Middle frontal gyrus (tissue), 1 donor: Measurements from ENCODE around the gene IGFBP6.
"Not testable (repeated sequence)": the region's sequence is repeated elsewhere in the genome, so short reads cannot be mapped to it uniquely, and the experiment has no call there.

Experiments
- DNase-seq: peaks from one replicate; pipeline ENCODE4 v3.0.0-alpha.2; 2015; ENCODE audit warnings: low spot score; ENCODE audit errors: extremely low spot score

IGFBP6 gene

DNA sequence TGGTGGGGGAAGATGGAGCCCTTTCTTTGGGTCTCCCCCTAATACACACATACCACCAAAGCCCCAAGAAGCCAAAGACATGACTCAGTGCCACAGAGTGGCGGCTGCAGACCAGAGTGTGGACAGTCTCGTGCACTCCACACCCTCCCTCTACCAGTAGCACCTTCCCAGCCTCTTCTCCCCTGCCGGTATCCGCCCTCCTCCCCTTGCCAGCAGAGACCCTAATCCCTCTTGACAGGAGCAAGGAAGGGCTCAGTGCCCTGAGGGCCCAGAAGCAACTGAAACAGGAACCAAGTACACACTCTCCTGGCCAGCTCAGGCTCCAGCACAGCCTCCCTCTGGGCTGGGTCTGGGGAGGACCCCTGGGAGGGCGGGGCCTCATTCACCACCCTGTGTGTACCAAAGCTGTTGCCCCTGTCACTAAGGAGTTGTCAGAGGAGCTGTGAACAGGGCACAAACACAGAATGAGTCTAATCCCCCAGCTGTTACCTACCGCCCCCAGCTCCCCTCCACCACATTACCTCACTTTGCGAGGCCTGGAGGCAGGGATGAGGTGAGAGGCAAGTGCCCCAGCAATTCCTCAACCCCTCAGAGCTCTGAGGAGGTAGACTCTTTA, 26.5 kb upstream of the IGFBP6 start:
- DNase-seq, result no peak

DNA sequence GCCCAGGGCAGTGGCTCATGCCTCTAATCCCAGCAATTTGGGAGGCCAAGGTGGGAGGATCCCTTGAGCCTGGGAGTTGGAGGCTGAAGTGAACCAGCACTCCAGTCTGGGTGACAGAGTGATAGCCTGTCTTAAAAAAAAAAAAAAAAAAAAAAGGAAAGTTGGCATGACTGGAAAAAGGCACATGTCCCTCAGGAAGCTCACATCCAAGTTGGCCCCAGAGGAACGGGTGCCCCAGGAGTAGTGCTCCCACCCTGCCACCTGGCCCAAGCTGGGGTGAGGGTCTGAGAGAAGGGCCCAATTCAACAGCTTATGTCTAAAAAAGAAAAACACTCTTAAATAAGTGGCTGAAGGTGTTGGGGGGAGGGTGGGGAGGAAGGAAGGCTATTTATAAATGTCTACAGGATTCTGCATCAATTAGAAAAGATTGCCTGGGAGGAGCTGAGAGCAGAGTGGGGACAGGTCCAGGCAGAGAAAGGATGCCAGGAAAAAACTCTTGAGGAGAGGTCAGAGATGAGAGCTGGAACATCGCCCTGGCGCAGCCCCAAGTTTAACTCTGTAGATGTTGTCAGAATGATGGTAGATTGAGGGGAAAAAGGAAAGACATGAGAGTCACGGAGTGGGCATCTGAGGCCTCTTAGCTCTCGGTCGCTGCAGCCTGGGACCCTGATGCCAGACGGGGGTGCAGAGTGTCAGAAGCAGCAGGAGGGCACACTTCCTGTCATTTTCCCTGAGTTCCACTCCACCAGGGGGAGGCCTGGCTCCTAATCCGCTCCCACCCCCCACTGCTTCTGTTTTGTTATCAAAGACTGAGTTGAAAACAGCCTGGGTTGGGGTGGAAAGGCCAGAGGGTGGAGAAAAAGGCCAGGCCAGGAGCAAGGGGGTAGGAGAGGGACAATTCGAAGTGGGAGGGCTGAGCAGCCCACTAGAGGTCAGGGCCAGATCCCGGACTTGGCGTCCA, 25.6 kb upstream of the IGFBP6 start:
- DNase-seq, result no peak

DNA sequence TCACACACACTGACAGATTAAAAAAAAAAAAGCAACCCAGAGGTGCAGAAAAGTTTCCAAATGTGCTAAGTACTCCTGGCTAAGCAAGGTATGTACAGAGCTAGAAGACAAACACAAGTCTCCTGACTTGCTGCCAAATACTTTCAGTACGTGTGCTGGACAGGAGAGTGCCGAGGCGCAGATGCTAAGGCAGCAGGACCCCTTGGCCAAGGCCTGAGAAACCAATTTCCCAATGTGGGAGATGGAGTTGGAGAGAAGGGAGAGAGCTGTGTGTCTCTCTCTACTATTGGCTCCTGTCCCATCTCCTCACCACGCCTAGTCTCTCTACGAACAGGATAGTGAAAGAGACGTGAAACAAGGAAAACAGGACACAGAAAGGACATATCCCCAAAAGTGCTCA, 23.6 kb upstream of the IGFBP6 start:
- DNase-seq, result no peak

DNA sequence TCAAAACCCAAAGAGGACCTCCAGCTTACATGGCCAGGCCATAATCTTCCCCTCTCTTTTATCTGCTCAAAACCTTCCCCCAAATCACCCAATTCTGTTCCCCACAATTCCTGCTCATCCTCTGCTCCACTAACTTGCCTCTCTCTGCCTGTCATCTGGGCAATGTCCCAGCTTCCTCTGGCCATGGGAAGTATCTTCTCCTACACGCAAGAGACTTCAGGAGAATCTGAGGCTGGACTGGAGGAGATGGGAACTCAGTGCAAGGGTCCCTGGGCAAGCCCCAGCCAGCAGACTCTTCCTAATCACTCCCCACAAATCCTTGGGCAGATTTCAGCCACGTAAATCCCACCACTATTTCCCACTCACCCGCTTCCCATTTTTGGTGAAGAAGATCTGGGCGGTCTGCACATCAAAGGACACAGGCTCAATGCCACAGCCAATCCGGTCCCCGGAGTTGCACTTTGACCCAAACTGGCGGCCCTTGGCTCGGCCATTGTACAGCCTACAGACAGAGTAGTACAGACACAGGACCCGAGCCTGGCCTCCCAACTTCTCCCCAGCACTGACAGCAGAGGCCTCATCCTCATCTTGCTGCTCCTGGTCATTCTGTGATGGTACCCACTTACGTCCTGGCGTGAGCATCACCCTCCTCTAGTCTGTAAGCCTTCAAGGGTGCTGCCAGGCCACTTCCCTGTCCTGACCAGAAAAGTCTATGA, 23.0 kb upstream of the IGFBP6 start:
- no peak for DNase-seq

DNA sequence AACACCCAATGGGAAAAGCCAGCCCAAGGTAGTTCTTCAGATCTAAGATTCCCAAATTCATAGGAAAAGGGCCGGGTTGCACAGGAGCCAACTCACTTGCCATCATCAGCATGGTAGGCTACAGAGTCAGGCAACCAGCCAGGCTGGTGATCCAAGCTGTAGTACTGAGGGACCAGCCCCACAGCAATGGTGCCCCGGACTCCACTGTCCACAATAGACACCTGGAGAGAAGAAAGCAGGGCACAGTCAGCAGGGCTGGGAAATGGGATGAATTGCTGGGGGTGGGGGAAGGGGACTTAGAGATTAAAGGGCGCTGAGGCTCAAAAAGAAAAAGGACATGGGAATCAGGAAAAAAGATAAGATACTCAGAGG, 22.5 kb upstream of the IGFBP6 start:
- no peak for DNase-seq

DNA sequence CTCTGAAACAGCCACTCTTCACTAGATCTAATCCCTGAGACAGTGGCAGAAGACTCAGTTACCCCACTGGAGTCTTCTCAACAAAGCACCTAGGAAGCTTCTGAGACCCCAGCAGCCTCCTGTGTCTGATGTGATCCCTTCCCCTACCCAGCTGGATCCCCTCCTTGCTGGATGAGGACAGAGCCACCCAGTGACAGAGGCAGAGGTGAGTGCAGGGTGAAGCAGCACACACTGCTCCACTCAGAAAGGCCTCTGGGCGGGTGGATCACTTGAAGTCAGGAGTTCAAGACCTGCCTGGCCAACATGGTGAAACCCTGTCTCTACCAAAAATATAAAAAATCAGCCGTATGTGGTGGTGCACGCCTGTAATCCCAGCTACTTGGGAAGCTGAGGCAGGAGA, 21.0 kb upstream of the IGFBP6 start:
- DNase-seq, result no peak

DNA sequence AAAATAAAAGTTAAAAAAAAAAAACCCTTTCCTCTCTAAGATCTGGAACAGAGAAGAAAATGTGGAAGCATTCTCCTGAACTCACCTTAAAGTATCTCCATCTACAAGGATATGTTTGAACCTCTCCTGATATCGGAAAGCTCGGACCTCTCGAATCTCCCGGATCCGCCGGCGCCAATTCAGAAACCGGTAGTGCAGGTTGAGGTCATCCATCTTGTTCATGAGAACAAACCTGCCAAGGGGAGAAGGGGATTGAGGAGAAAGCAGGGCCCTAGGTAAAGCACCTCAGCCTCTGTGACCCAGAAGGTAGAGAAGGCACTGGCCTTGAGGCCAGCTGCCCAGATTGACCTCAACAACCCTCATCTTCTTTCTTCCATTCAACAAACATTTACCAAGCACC, 20.4 kb upstream of the IGFBP6 start:
- DNase-seq, result no peak

DNA sequence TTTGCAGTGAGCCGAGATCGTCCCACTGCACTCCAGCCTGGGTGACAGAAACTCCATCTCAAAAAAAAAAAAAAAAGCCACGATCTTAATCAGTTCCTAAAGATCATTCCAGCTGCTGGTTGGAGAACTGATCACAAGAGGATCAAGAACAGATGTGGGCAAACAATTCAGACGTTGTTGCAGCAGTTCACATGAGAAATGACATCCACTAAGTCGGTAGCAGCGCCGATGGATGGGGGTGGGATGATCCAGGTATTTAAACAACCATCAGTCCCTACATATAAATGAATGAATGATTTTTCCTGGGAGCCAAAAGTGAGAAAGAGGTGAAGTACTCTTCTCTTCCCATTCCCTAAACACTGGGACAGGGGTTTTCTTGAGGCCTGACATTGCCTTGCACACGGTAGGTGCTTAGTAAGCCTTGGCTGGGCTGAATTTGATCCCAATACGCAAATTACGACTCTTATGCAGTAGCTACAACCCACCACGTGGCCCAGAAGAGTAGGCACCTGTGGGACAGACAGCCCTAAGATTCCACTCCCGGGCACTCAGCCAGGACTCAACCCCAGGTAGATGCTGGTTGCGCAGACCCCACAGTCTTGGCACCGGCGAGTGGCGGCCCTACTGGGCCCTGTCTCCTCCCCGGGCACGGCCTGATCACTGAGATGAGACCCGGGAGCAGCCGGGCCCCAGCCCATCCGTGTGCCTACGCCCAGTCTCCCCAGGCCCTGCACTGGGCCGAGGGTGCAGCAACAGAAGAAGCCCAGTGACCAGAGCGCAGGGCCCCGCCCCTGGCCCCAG, 18.8 kb upstream of the IGFBP6 start:
- no peak for DNase-seq

DNA sequence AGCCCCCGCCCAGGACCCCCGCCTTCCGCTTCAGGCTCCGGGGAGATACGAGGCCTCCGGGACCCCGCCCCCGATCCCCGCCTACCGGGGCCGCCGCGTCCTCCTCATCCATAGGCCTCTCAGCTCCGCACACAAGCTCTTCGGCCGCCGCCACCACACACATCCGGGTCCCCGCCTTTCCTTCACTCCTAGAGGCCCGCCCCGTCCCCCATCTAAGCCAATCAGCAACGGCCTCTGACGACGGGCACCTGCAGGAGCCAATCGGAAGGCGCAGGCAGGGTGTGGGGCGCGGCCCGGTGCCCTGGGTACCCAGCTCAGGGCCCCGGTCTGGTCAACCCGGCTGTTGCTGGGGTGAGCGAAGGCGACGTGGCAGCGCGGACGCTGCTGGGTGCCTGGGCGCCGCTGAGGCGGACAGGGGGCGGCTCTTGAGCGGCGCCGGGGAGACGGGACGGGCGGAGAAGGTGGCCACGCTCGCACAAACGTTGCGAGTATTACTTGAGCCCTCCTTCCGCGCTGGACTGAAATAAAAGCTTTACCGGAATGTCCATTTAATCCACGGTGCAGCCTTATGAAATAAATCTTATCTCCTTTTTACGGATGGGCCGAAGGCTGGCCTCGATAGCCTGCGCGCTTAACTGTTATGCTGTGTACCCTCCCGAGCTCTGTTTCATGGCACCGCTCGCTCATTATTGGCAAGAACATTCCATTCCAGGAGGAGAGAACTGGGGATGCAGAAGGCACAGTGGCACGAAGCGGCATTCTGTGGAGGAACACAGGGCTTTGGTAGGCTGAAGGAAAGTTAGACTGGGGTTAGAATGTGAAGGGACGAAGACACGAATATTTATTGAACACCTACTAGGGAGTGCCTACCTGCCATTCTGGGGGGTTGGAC, 18.0 kb upstream of the IGFBP6 start, which contains the start of gene SPRYD3:
Gene SPRYD3 (minus strand): TSS at position 165 of the 892 bp plus-strand sequence. CDS start 57 bp downstream, at position 108.
- DNase-seq, result peak; percentile 97

DNA sequence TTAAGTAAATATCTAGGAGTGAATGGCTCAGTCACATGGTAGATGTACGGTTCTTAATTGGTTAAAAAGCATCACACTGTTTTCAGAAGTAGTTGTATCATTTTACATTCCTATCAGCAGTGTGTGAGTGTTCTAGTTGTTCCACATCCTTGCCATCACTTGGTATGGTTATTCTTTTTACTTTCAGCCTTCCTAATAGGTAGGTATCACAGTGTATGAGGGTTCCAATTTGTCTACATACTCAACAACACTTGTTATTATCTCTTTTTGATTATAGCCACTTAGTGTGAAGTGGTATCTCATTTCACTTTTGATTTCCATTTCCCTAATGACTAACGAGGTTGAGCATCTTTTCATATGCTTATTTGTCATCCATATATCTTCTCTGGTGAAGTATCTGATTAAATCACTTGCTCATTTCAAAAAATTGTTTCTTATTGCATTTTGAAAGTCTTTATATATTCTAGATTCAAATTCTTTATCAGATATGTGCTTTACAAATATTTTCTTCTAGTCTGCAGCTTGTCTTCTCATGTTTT, 14.8 kb upstream of the IGFBP6 start:
- DNase-seq, result no peak

DNA sequence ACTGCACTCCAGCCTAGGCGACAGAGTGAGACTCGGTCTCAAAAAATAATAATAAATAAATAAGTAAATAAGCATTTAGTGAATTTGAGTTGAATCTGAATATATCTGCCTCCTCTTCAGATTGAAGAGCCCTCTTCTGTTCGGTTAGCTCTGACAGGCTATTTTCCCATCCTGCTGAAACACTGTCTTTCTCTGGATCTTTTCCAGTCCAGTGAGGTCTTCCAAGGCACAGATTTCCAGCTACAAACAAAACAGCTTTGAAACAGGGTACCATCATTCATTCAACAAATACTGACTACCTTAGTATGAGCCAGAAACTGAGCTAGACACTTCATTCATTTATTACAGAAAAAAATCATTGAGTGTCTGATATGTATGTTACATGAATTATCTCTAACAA, 11.1 kb upstream of the IGFBP6 start:
- no peak for DNase-seq

DNA sequence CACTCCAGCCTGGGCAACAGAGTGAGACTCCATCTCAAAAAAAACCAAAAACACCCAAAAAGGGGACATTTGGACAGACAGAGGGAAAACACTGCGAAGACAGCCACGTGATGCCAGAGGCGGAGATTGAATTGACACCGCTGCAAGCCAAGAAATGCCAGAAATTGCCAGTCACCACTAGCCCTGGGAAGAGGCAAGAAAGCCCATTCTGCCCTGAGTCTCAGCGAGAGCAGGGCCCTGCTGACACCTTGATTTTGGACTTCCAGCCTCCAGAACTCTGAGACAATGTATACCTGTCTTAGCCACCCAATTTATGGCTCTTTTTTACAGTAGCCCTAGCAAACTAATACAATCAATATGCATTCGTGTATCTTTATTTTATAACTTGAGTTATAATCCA, 7.4 kb upstream of the IGFBP6 start:
- DNase-seq, result no peak

DNA sequence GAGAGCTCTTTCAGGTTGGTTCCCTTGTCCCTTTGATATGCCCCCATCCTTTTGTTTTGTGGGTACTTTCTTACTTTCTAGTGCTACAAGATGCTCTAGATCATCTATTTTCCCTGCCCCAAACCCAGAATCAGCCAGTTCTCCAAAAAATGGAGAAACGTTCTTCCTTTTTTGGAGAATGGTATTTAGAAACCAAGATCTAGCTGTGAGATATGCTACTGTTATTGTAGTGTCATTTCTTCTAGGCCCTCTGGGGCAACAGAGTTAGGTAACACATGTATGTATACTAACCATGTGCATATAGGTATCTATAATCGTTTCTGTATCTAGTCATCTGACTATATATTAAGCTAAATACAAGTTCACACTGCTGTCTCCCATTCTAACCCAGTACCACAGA, 6.9 kb upstream of the IGFBP6 start:
- DNase-seq, result no peak

DNA sequence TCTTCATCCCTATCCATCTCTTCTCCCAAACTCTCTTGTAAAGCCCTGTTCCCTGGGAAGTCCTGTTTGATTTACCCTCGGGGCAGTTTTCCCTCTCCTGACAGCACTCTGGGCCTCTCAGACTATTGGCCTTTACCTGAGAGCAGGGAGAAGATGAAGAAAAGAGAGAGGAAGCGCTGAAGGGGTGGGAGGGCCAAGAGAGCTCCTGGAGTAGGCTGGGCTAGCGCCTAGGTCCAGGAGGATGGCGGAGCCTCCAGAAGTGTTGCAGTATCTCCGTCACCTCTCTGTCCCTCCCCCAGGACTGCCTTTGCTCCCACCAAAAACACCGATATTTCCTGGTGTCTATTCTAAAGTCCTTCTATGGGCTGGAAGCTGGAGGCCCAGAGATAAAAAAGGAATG, 5.7 kb upstream of the IGFBP6 start:
- DNase-seq, result no peak

DNA sequence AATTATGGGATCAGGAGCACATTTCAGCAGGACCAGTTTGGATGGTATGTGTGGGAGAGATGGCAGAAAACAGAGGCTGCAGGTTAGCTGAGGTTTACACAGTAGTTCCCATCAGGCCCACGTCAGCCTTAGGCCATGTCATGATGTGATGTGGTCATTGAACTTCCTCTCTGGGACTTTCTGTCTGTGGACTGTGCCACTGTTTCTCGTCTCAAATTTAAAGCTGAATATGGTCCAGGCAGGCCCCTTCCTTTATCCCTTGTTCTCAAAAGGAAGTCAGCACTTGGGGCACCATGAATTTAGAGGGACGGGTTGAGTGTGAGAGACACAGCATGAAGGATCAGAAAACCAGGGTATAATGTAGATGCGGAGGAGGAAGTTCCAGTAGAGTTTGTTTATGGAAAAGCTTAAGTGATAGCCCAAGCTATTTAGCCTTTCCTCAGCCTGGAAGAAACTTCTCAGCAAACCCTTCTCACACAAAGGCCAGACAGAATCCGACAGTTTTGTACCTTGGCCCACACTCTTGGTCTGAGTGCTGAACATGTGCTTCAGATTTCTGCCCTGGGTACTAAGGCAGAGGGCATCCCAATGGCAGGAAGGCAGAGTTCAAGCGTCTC, 3.6 kb upstream of the IGFBP6 start:
- DNase-seq, result no peak

DNA sequence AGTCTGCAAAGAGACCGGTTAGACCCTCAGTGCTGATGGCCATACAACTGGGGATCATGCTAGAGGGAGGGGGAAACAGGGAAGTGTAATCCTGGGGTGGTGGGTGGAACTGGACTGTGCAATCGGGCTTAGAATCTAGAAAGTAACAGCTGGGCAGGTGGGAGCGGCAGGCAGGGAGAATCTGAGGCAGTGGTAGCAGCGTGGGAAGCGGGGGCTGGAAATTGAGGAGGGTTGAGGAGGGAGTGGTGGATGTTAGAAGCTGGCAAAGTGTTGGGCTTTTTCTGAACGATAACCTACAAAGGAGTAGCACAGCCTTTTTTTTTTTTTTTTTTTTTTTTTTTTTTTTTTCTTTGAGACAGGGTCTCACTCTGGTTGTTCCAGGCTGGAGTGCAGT, 3.1 kb upstream of the IGFBP6 start:
- DNase-seq, result no peak

DNA sequence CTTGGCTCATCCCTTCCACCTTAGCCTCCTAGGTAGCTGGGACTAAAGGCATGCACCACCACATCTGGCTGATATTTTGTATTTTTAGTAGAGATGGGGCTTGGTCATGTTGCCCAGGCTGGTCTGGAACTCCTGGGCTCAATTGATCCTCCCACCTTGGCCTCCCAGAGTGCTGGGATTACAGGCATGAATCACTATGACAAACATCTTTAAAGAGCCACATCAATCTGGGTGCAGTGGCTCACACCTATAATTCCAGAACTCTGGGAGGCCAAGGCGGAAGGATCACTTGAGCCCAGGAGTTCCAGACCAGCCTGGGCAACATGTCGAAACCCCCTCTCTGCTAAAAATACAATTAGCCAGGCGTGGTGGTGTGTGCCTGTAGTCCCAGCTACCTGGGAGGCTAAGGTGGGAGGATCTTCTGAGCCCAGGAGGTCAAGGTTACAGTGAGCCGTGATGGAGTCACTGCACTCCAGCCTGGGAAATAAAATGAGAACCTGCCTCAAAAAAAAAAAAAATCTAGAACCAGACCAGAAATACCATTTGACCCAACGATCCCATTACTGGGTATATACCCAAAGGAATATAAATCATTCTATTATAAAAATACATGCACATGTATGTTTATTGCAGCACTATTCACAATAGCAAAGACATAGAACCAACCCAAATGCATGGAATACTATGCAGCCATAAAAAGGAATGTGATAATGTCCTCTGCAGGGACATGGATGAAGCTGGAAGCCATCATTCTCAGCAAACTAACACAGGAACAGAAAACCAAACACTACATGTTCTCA, 2.5 kb upstream of the IGFBP6 start:
- DNase-seq, result not testable (repeated sequence)

DNA sequence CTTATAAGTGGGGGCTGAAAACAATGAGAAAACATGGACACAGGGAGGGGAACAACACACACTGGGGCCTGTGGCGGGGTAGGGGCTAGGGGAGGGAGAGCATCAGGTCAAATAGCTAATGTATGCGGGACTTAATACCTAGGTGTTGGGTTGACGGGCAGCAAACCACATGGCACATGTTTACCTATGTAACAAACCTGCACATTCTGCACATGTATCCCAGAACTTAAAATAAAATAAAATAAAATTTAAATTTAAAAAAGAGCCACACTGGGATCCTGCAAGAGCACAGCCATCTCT, 1.9 kb upstream of the IGFBP6 start:
- not testable (repeated sequence) for DNase-seq
